Spleen (tissue), 7 donors: ENCODE results near the gene ALDH4A1.

Source experiments
- POLR2A ChIP-seq, 3 donors: fragments of 450-650 bp; IDR thresholded peaks; one replicate each; pipeline ENCODE4 v1.5.1; 2017; ENCODE audit warnings: antibody characterized with exemption in 3 of 3, mild to moderate bottlenecking in 1 of 3
- POLR2AphosphoS5 ChIP-seq, 3 donors: sonication (generic); formaldehyde crosslinking; IDR thresholded peaks; one replicate each; pipeline ENCODE4 v1.5.1; 2017; ENCODE audit warnings: antibody characterized with exemption in 3 of 3
- TF ChIP-seq, protein P1 (sequence below), 11 experiments: fragments of 200-600 bp in 7 of 11; fragments of 450-650 bp in 4 of 11; sonication (generic) in 4 of 11; IDR thresholded peaks in 8 of 11; conservative IDR thresholded peaks in 3 of 11; 1 replicate in 7 of 11; 2 replicates in 4 of 11; pipeline versions ENCODE4 v1.4.0 to v1.8.0; 2016 to 2021; ENCODE audit warnings: antibody characterized with exemption in 11 of 11, inconsistent platforms in 4 of 11, mild to moderate bottlenecking in 1 of 11
- donor health status: DM: no; HTN: no; CAD: no; lungs with moderate emphysema.
- donor health status: DM: no; HTN: no; CAD: no.
- donor health status: DM: no; HTN: no; CAD: no.

DNA sequence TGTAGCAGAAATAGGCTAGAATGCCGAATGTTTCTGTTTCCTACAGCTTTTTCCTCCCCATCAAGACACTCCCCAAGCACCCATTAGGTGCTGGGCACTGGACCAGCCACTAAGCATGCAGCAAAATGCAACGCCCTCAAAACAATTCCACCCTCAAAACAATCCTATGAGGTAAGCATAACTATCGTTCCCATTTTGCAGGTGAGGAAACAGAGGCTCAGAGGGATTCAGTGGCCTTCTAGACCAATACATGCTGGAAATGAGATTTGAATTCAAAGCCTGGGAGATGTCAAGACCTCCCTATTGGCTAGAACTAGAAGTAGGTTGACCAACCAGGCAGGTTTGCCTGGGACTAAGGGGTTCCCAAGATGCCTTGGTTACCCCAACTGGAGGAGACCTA, 10.2 kb upstream of the ALDH4A1 start:
- TF ChIP-seq, protein P1, sequence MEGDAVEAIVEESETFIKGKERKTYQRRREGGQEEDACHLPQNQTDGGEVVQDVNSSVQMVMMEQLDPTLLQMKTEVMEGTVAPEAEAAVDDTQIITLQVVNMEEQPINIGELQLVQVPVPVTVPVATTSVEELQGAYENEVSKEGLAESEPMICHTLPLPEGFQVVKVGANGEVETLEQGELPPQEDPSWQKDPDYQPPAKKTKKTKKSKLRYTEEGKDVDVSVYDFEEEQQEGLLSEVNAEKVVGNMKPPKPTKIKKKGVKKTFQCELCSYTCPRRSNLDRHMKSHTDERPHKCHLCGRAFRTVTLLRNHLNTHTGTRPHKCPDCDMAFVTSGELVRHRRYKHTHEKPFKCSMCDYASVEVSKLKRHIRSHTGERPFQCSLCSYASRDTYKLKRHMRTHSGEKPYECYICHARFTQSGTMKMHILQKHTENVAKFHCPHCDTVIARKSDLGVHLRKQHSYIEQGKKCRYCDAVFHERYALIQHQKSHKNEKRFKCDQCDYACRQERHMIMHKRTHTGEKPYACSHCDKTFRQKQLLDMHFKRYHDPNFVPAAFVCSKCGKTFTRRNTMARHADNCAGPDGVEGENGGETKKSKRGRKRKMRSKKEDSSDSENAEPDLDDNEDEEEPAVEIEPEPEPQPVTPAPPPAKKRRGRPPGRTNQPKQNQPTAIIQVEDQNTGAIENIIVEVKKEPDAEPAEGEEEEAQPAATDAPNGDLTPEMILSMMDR (IDR thresholded peaks at IDR 0.05 in 8 of 11, conservative IDR thresholded peaks at IDR 0.05 in 3 of 11) = no peak
- TF ChIP-seq POLR2A (IDR thresholded peaks at IDR 0.05) = no peak
- TF ChIP-seq POLR2AphosphoS5 (IDR thresholded peaks at IDR 0.05) = no peak
